ENCODE data around the gene ASAP3. TPM values are rescaled to one million over a fixed set of nuclear protein-coding genes. Genes with fewer than 3 reads are reported as not detected.
"Not testable (repeated sequence)": the region's sequence is repeated elsewhere in the genome, so short reads cannot be mapped to it uniquely, and the experiment has no call there.

The ASAP3 gene
- total RNA-seq, 1 donor, result 107 TPM

DNA sequence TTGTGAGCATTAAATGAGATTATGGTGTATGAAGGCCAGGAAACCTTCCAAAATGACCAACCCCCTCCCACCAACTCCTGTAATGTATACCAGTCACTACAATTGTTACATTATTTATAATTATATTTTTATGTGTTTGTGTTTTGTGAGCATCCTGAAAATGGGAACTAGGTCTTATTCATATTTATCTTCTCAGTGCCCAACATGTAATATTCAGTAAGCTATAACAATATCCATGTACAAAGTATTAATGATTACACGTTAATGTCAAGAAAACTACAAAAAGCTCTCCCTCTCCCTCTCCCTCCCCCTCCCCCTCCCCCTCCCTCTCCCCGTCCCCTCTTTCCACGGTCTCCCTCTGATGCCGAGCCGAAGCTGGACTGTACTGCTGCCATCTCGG lies 19.0 kb upstream of the ASAP3 start:
- H2AFZ ChIP-seq (ENCODE audit: low read length), result no peak overlapping the region
- DNase-seq (ENCODE audit: insufficient read length, low spot score, missing footprints), result no peak
- no peaks in the 10 kb centered on the region for H3K9me3 ChIP-seq (ENCODE audit: low read depth, low read length)
- H3K4me1 ChIP-seq (ENCODE audit: insufficient read depth, low read length), result no peaks in the 10 kb centered on the region
- H3K4me3 ChIP-seq (ENCODE audit: insufficient read depth, low read length), result no peak overlapping the region
- no peaks in the 10 kb centered on the region for H3K36me3 ChIP-seq (ENCODE audit: insufficient read depth, low read length)
- no peaks in the 10 kb centered on the region for H3K27me3 ChIP-seq (ENCODE audit: insufficient read depth, low read length)
- no peaks in the 10 kb centered on the region for H3K79me2 ChIP-seq (ENCODE audit: insufficient read depth, low read length)
- H3K4me2 ChIP-seq (ENCODE audit: insufficient read depth, low read length), result no peak overlapping the region
- TF ChIP-seq, protein P1, sequence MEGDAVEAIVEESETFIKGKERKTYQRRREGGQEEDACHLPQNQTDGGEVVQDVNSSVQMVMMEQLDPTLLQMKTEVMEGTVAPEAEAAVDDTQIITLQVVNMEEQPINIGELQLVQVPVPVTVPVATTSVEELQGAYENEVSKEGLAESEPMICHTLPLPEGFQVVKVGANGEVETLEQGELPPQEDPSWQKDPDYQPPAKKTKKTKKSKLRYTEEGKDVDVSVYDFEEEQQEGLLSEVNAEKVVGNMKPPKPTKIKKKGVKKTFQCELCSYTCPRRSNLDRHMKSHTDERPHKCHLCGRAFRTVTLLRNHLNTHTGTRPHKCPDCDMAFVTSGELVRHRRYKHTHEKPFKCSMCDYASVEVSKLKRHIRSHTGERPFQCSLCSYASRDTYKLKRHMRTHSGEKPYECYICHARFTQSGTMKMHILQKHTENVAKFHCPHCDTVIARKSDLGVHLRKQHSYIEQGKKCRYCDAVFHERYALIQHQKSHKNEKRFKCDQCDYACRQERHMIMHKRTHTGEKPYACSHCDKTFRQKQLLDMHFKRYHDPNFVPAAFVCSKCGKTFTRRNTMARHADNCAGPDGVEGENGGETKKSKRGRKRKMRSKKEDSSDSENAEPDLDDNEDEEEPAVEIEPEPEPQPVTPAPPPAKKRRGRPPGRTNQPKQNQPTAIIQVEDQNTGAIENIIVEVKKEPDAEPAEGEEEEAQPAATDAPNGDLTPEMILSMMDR (IDR thresholded peaks at IDR 0.05; ENCODE audit: extremely low read depth, low read depth, low read length), result no peak
- no peak overlapping the region for H3K27ac ChIP-seq (ENCODE audit: low read depth, low read length)
- no peaks in the 10 kb centered on the region for H4K20me1 ChIP-seq (ENCODE audit: insufficient read depth, low read length)

DNA sequence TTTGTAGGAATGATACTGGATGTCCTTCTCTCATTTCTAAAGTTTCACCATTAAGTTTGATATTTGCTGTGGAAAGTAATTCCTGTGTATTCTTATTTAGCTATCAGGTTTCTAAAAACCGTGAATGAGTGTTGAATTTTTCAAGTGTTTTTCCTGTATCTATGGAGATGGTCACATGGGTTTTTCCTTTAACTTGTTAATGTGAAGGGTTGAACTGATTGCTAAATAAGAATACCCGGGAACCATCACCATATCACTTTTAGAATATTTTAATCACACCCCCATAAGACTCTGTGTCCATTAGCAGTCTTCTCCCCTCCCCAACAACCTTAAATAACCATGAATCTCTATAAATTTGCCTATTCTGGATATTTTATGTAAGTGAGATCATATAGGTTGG lies 16.5 kb upstream of the ASAP3 start:
- TF ChIP-seq, protein P1 (IDR thresholded peaks at IDR 0.05; ENCODE audit: extremely low read depth, low read depth, low read length), result no peak
- Histone ChIP-seq H2AFZ (ENCODE audit: low read length) (no peak overlapping the region), H3K4me2 (ENCODE audit: insufficient read depth, low read length) (no peak overlapping the region), H3K36me3 (ENCODE audit: insufficient read depth, low read length) (no peaks in the 10 kb centered on the region), H3K79me2 (ENCODE audit: insufficient read depth, low read length) (no peaks in the 10 kb centered on the region), H4K20me1 (ENCODE audit: insufficient read depth, low read length) (no peaks in the 10 kb centered on the region), H3K27me3 (ENCODE audit: insufficient read depth, low read length) (no peaks in the 10 kb centered on the region), H3K4me1 (ENCODE audit: insufficient read depth, low read length) (no peaks in the 10 kb centered on the region), H3K27ac (ENCODE audit: low read depth, low read length) (no peak overlapping the region), H3K4me3 (ENCODE audit: insufficient read depth, low read length) (no peak overlapping the region), H3K9me3 (ENCODE audit: low read depth, low read length) (no peaks in the 10 kb centered on the region)
- DNase-seq (ENCODE audit: insufficient read length, low spot score, missing footprints), result peak; percentile 71

DNA sequence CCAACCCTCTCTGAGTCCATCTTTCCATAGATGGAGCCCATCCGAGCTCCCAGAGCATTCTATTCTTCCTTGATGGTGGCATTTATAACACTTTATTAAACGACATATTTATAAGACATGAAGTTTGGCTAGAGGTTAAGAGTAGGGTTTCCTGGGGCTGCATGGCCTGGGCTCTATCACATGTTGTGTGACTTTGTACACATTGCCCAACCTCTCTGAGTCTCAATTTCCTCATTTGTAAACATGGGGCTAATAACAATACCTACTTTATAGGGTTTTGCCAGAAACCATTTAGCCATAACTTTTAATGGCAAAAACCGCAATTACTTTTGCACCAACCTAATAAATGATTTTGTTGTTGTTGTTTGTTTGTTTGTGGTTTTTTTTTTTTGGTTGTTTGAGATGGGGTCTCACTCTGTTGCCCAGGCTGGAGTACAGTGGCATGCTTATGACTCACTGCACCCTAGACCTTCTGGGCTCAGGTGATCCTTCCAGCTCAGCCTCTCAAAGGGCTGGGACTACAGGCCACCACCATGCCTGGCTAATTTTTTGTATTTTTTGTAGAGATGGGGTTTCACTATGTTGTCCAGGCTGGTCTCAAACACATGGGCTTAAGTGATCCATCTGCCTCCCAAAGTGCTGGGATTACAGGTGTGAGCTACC lies 13.9 kb upstream of the ASAP3 start:
- H3K4me3 ChIP-seq (ENCODE audit: insufficient read depth, low read length), result no peak overlapping the region
- no peaks in the 10 kb centered on the region for H3K27me3 ChIP-seq (ENCODE audit: insufficient read depth, low read length)
- H2AFZ ChIP-seq (ENCODE audit: low read length), result peak overlapping the region; percentile 85
- no peak for DNase-seq (ENCODE audit: insufficient read length, low spot score, missing footprints)
- H3K9me3 ChIP-seq (ENCODE audit: low read depth, low read length), result no peaks in the 10 kb centered on the region
- H4K20me1 ChIP-seq (ENCODE audit: insufficient read depth, low read length), result no peaks in the 10 kb centered on the region
- no peak overlapping the region for H3K4me2 ChIP-seq (ENCODE audit: insufficient read depth, low read length)
- H3K4me1 ChIP-seq (ENCODE audit: insufficient read depth, low read length), result no peaks in the 10 kb centered on the region
- no peaks in the 10 kb centered on the region for H3K36me3 ChIP-seq (ENCODE audit: insufficient read depth, low read length)
- no peaks in the 10 kb centered on the region for H3K79me2 ChIP-seq (ENCODE audit: insufficient read depth, low read length)
- H3K27ac ChIP-seq (ENCODE audit: low read depth, low read length), result no peak overlapping the region
- TF ChIP-seq, protein P1 (IDR thresholded peaks at IDR 0.05; ENCODE audit: extremely low read depth, low read depth, low read length), result no peak

DNA sequence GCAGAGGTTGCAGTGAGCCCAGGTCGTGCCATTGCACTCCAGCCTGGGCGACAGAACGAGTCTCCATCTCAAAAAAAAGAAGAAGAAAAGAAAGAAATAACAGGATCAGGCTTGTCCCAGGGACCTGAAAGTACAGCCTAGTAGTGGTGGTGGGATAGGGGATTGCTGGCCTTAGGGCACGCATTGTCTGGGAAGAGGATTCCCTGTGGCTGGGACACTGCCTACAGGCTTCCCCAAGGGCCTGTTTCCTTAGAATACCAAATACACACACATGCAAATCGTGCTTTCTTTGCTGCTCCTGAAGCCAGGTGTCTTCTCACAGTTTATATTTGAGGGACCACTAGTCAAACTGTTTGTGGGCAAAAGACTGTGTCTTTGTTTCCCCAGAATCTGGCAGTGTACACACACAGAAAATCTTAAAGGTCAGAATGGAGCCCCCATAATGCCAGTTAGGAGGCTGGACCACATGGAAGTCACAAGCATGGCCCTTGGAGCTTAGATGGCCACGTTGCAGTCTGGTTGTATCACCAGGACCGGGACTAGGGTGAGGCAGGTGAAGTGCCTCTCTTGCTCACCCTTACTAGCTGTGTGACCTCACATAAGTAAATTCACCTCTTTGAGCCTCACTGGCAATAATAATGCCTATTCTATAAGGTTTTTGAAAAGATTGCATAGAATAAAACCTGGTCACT lies 12.7 kb upstream of the ASAP3 start:
- H3K9me3 ChIP-seq (ENCODE audit: low read depth, low read length), result no peaks in the 10 kb centered on the region
- H3K36me3 ChIP-seq (ENCODE audit: insufficient read depth, low read length), result no peaks in the 10 kb centered on the region
- H3K27me3 ChIP-seq (ENCODE audit: insufficient read depth, low read length), result no peaks in the 10 kb centered on the region
- no peaks in the 10 kb centered on the region for H4K20me1 ChIP-seq (ENCODE audit: insufficient read depth, low read length)
- H3K27ac ChIP-seq (ENCODE audit: low read depth, low read length), result no peak overlapping the region
- no peaks in the 10 kb centered on the region for H3K79me2 ChIP-seq (ENCODE audit: insufficient read depth, low read length)
- DNase-seq (ENCODE audit: insufficient read length, low spot score, missing footprints), result no peak
- TF ChIP-seq, protein P1 (IDR thresholded peaks at IDR 0.05; ENCODE audit: extremely low read depth, low read depth, low read length), result no peak
- no peak overlapping the region for H3K4me3 ChIP-seq (ENCODE audit: insufficient read depth, low read length)
- H2AFZ ChIP-seq (ENCODE audit: low read length), result no peak overlapping the region
- H3K4me1 ChIP-seq (ENCODE audit: insufficient read depth, low read length), result no peaks in the 10 kb centered on the region
- no peak overlapping the region for H3K4me2 ChIP-seq (ENCODE audit: insufficient read depth, low read length)

DNA sequence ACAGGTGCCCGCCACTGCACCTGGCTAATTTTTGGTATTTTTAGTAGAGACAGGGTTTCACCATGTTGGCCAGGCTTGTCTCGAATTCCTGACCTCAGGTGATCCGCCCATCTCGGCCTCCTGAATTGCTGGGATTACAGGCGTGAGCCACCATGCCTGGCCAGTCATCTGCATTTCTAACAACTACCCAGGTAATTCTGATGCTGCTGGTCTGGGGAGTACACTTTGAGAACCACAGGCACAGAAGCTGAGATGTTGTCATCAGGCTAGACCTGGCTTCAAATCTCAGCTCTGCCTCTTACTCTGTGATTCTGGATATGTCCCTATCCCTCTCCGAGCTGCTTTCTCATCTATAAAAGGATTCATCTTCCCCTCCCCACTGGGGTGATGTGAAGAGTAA lies 10.9 kb upstream of the ASAP3 start:
- not testable (repeated sequence) for H4K20me1 ChIP-seq (ENCODE audit: insufficient read depth, low read length); H3K36me3 ChIP-seq (ENCODE audit: insufficient read depth, low read length); H3K4me2 ChIP-seq (ENCODE audit: insufficient read depth, low read length); DNase-seq (ENCODE audit: insufficient read length, low spot score, missing footprints); H3K4me1 ChIP-seq (ENCODE audit: insufficient read depth, low read length); H3K9me3 ChIP-seq (ENCODE audit: low read depth, low read length); H3K4me3 ChIP-seq (ENCODE audit: insufficient read depth, low read length); H3K79me2 ChIP-seq (ENCODE audit: insufficient read depth, low read length); H2AFZ ChIP-seq (ENCODE audit: low read length); H3K27ac ChIP-seq (ENCODE audit: low read depth, low read length); H3K27me3 ChIP-seq (ENCODE audit: insufficient read depth, low read length)

DNA sequence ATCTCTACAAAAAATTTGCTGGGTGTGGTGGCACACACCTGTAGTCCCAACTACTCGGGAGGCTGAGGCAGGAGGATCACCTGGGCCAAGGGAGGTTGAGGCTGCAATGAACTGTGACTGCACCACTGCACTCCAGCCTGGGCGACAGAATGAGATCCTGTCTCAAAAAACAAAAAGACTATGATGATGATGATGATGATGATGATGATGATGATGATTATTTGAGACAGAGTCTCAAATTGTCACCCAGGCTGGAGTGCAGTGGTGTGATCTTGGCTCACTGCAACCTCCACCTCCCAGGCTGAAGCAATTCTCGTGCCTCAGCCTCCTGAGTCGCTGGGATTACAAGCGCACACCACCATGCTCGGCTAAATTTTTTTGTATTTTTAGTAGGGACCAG lies 8.8 kb upstream of the ASAP3 start:
- H3K36me3 ChIP-seq (ENCODE audit: insufficient read depth, low read length); H3K9me3 ChIP-seq (ENCODE audit: low read depth, low read length); H3K4me3 ChIP-seq (ENCODE audit: insufficient read depth, low read length); H4K20me1 ChIP-seq (ENCODE audit: insufficient read depth, low read length); H2AFZ ChIP-seq (ENCODE audit: low read length); H3K4me1 ChIP-seq (ENCODE audit: insufficient read depth, low read length); H3K27ac ChIP-seq (ENCODE audit: low read depth, low read length); H3K79me2 ChIP-seq (ENCODE audit: insufficient read depth, low read length); DNase-seq (ENCODE audit: insufficient read length, low spot score, missing footprints); H3K4me2 ChIP-seq (ENCODE audit: insufficient read depth, low read length): not testable (repeated sequence)
- peaks cover 11% of the 10 kb centered on the region for H3K27me3 ChIP-seq (ENCODE audit: insufficient read depth, low read length)
